Measurements from ENCODE around the gene MRPL3.

DNA sequence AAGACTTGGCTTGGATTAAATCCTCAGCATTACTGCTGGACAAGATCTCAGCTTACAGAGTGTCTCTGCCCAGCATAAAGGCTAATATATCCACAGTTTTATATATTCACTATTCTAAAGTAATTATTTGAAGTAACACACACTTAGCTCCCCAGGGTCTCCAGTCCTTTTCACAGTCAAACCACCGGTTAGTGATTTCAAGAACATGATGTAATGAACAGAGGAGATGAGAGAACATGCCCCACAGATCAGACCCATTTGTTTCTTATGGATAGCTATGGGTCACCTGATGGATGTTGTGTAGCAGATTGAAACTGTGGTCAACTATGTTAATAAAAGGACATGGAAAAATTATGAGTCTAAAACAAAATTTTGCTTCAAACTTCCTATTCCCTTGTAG lies 44.8 kb upstream of the MRPL3 start:
- TF ChIP-seq, protein P1, sequence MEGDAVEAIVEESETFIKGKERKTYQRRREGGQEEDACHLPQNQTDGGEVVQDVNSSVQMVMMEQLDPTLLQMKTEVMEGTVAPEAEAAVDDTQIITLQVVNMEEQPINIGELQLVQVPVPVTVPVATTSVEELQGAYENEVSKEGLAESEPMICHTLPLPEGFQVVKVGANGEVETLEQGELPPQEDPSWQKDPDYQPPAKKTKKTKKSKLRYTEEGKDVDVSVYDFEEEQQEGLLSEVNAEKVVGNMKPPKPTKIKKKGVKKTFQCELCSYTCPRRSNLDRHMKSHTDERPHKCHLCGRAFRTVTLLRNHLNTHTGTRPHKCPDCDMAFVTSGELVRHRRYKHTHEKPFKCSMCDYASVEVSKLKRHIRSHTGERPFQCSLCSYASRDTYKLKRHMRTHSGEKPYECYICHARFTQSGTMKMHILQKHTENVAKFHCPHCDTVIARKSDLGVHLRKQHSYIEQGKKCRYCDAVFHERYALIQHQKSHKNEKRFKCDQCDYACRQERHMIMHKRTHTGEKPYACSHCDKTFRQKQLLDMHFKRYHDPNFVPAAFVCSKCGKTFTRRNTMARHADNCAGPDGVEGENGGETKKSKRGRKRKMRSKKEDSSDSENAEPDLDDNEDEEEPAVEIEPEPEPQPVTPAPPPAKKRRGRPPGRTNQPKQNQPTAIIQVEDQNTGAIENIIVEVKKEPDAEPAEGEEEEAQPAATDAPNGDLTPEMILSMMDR (IDR thresholded peaks at IDR 0.05): no peak
- TF ChIP-seq EP300 (IDR thresholded peaks at IDR 0.05; ENCODE audit: low read depth) (no peak), POLR2AphosphoS5 (IDR thresholded peaks at IDR 0.05) (no peak)

All from transverse colon (tissue), 4 donors.